HL-60 (cell line): Measurements from ENCODE around the gene ASTN2.

Experiments used
- REST ChIP-seq: IDR thresholded peaks from 2 replicates; pipeline ENCODE4 v1.6.1; 2012; ENCODE audit warnings: low read depth; ENCODE audit not compliant: insufficient replicate concordance
- TF ChIP-seq, protein P1 (sequence below): IDR thresholded peaks from one replicate; pipeline ENCODE4 v1.5.1; 2011; ENCODE audit warnings: low read length, control low read depth, inconsistent platforms; ENCODE audit not compliant: insufficient read depth

GRCh38 chr9:116490321-116490720 is 924.5 kb downstream of the ASTN2 start:
- TF ChIP-seq, protein P1, sequence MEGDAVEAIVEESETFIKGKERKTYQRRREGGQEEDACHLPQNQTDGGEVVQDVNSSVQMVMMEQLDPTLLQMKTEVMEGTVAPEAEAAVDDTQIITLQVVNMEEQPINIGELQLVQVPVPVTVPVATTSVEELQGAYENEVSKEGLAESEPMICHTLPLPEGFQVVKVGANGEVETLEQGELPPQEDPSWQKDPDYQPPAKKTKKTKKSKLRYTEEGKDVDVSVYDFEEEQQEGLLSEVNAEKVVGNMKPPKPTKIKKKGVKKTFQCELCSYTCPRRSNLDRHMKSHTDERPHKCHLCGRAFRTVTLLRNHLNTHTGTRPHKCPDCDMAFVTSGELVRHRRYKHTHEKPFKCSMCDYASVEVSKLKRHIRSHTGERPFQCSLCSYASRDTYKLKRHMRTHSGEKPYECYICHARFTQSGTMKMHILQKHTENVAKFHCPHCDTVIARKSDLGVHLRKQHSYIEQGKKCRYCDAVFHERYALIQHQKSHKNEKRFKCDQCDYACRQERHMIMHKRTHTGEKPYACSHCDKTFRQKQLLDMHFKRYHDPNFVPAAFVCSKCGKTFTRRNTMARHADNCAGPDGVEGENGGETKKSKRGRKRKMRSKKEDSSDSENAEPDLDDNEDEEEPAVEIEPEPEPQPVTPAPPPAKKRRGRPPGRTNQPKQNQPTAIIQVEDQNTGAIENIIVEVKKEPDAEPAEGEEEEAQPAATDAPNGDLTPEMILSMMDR = no peak
- no peak for TF ChIP-seq REST
